Measurements from ENCODE around the gene LIN7B. TPM values are rescaled to one million over a fixed set of nuclear protein-coding genes. Genes with fewer than 3 reads are reported as not detected.

The LIN7B gene
- total and polyA plus RNA-seq, 4 donors = 2.2 to 3.8 (median 2.8) TPM

DNA sequence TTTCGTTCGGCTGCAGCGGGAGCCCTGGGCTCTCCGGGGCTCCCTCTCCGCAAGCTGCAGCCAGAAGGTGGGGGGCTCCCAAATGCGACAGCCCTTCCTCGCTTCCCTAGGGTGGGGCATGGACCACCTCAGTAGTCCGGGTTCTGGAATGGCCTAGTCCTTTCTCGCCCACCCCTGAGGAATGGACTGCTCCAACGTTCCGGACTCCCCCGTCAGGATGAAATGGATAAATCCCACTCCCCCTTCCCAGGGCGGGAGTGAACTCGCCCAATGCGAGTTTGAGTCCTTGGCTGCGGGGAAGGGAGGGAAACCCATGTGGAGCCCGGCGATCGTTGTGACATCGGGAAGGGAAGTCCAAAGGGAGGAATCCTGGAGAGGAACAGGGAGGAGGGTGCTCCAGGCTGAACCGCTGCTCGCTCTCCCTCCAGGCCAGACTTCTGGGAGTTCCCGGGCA is 35.5 kb downstream of the LIN7B start:
- TF ChIP-seq, protein P1, sequence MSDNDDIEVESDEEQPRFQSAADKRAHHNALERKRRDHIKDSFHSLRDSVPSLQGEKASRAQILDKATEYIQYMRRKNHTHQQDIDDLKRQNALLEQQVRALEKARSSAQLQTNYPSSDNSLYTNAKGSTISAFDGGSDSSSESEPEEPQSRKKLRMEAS (IDR thresholded peaks at IDR 0.05) = no peak
- peak in 1 of 2 donors; percentile 30 for TF ChIP-seq JUND (IDR thresholded peaks at IDR 0.05)
- TF ChIP-seq, protein P2, sequence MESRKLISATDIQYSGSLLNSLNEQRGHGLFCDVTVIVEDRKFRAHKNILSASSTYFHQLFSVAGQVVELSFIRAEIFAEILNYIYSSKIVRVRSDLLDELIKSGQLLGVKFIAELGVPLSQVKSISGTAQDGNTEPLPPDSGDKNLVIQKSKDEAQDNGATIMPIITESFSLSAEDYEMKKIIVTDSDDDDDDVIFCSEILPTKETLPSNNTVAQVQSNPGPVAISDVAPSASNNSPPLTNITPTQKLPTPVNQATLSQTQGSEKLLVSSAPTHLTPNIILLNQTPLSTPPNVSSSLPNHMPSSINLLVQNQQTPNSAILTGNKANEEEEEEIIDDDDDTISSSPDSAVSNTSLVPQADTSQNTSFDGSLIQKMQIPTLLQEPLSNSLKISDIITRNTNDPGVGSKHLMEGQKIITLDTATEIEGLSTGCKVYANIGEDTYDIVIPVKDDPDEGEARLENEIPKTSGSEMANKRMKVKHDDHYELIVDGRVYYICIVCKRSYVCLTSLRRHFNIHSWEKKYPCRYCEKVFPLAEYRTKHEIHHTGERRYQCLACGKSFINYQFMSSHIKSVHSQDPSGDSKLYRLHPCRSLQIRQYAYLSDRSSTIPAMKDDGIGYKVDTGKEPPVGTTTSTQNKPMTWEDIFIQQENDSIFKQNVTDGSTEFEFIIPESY (IDR thresholded peaks at IDR 0.05) = no peak
- no peak for TF ChIP-seq RXRA (IDR thresholded peaks at IDR 0.05)
- no peak for TF ChIP-seq CTCF (IDR thresholded peaks at IDR 0.05; ENCODE audit: low read depth, low read length, missing input control)
- peak in 1 of 2 donors; percentile 13 for TF ChIP-seq EGR1 (IDR thresholded peaks at IDR 0.05; ENCODE audit: low read depth in 2 of 2)
- no peak for TF ChIP-seq SP1 (IDR thresholded peaks at IDR 0.05)
- no peak for TF ChIP-seq RAD21 (IDR thresholded peaks at IDR 0.05)
- no peak for TF ChIP-seq ATF3 (IDR thresholded peaks at IDR 0.05)
- TF ChIP-seq NR2F2 (IDR thresholded peaks at IDR 0.05) = peak; percentile 8
- no peak for TF ChIP-seq YY1 (IDR thresholded peaks at IDR 0.05)
- TF ChIP-seq HNF4A (conservative IDR thresholded peaks at IDR 0.05) = no peak
- TF ChIP-seq GABPA (IDR thresholded peaks at IDR 0.05 in 1 of 2, conservative IDR thresholded peaks at IDR 0.05 in 1 of 2) = no peak
- TF ChIP-seq, protein P3, sequence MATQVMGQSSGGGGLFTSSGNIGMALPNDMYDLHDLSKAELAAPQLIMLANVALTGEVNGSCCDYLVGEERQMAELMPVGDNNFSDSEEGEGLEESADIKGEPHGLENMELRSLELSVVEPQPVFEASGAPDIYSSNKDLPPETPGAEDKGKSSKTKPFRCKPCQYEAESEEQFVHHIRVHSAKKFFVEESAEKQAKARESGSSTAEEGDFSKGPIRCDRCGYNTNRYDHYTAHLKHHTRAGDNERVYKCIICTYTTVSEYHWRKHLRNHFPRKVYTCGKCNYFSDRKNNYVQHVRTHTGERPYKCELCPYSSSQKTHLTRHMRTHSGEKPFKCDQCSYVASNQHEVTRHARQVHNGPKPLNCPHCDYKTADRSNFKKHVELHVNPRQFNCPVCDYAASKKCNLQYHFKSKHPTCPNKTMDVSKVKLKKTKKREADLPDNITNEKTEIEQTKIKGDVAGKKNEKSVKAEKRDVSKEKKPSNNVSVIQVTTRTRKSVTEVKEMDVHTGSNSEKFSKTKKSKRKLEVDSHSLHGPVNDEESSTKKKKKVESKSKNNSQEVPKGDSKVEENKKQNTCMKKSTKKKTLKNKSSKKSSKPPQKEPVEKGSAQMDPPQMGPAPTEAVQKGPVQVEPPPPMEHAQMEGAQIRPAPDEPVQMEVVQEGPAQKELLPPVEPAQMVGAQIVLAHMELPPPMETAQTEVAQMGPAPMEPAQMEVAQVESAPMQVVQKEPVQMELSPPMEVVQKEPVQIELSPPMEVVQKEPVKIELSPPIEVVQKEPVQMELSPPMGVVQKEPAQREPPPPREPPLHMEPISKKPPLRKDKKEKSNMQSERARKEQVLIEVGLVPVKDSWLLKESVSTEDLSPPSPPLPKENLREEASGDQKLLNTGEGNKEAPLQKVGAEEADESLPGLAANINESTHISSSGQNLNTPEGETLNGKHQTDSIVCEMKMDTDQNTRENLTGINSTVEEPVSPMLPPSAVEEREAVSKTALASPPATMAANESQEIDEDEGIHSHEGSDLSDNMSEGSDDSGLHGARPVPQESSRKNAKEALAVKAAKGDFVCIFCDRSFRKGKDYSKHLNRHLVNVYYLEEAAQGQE (IDR thresholded peaks at IDR 0.05) = peak; percentile 41
- TF ChIP-seq FOXA2 (IDR thresholded peaks at IDR 0.05) = no peak
- no peak for TF ChIP-seq TAF1 (conservative IDR thresholded peaks at IDR 0.05)
- TF ChIP-seq FOXA1 (IDR thresholded peaks at IDR 0.05) = no peak
- TF ChIP-seq HNF4G (IDR thresholded peaks at IDR 0.05) = no peak
- H3K27ac ChIP-seq (ENCODE audit: low read depth in 1 of 2, low read length in 2 of 2) = peak overlapping the region; percentile 80 to 93
- H3K4me1 ChIP-seq (ENCODE audit: control insufficient read depth in 4 of 4, insufficient read depth in 4 of 4, low read length in 3 of 4) = peaks cover 0 to 29% (median 17%) of the 10 kb centered on the region in 4 donors
- DNase-seq (ENCODE audit: low spot score) = peak; percentile 70
- no peaks in the 10 kb centered on the region for H3K27me3 ChIP-seq (ENCODE audit: control insufficient read depth in 4 of 4, insufficient read depth in 4 of 4, low read length in 3 of 4)
- H3K36me3 ChIP-seq (ENCODE audit: control insufficient read depth in 4 of 4, insufficient read depth in 3 of 4, low read depth in 1 of 4, low read length in 3 of 4) = no peaks in the 10 kb centered on the region
- no peaks in the 10 kb centered on the region for H3K9me3 ChIP-seq (ENCODE audit: control insufficient read depth in 4 of 4, low read length in 3 of 4)
- peak overlapping the region; percentile 55 to 92 (median 89) for H3K4me3 ChIP-seq (ENCODE audit: low read depth in 1 of 3, low read length in 3 of 3)
- H3K9ac ChIP-seq (ENCODE audit: low read depth in 1 of 2, low read length in 2 of 2) = peak overlapping the region; percentile 55 to 86
- under 1% methylated on average over 23 of the region's 23 CpGs for WGBS

Measured in liver (tissue), 9 donors.